Measurements from ENCODE around the gene WNT3. TPM values are rescaled to one million over a fixed set of nuclear protein-coding genes. Genes with fewer than 3 reads are reported as not detected.

Gene WNT3
- total RNA-seq, 1 donor from 2014 or later, result 1.0 TPM

GRCh38 chr17:46719891-46720290 is 98.6 kb downstream of the WNT3 start:
- ATAC-seq (no peak), DNase-seq (ENCODE audit: missing footprints) (no peak)
- intact Hi-C loops (cut with DNase I), result no loop called here

GRCh38 chr17:46717999-46718398 is 100.5 kb downstream of the WNT3 start:
- ATAC-seq, result no peak

More at GRCh38 chr17:46717999-46718398, 100.5 kb downstream of the WNT3 start:
- intact Hi-C loops (cut with DNase I), result no loop called here
- DNase-seq (ENCODE audit: missing footprints), result no peak

Other genes with a start within 250 kb of the WNT3 start
- gene ARL17A, start 239.0 kb downstream of the WNT3 start, total RNA-seq, result 9.2 TPM
- 26.8 TPM for gene NSF, start 228.0 kb downstream of the WNT3 start, total RNA-seq
- gene WNT9B, start 32.9 kb upstream of the WNT3 start, total RNA-seq, result not detected
- gene GOSR2, start 104.5 kb upstream of the WNT3 start, total RNA-seq, result 35.2 TPM
- gene RPRML, start 160.6 kb upstream of the WNT3 start, total RNA-seq, result not detected